Spinal cord (tissue), 10 donors: ENCODE data around the gene CD59. TPM values are rescaled to one million over a fixed set of nuclear protein-coding genes. Genes with fewer than 3 reads are reported as not detected.

Source experiments
- DNase-seq, 6 donors: peaks; one replicate each; pipeline versions ENCODE4 v3.0.0 to v3.0.0-alpha.2; 2013 to 2015; ENCODE audit warnings: low spot score in 6 of 6, low read depth in 4 of 6
- H3K27ac ChIP-seq: one replicate; pipeline ENCODE4 v1.5.1; 2013; ENCODE audit warnings: low read depth, low read length, control low read depth
- H3K27me3 ChIP-seq: one replicate; pipeline ENCODE4 v1.6.1; 2013; ENCODE audit warnings: low read length; ENCODE audit not compliant: control insufficient read depth, insufficient read depth
- H3K36me3 ChIP-seq: one replicate; pipeline ENCODE4 v1.6.1; 2013; ENCODE audit warnings: low read length; ENCODE audit not compliant: control insufficient read depth, insufficient read depth
- H3K4me1 ChIP-seq: one replicate; pipeline ENCODE4 v1.6.1; 2013; ENCODE audit warnings: low read length; ENCODE audit not compliant: control insufficient read depth, insufficient read depth
- H3K4me3 ChIP-seq: one replicate; pipeline ENCODE4 v1.5.1; 2013; ENCODE audit warnings: low read depth, low read length, control low read depth
- H3K9me3 ChIP-seq: one replicate; pipeline ENCODE4 v1.6.1; 2013; ENCODE audit warnings: low read length; ENCODE audit not compliant: control insufficient read depth, insufficient read depth
- WGBS: methylation state at CpG from one replicate; pipeline ENCODE4 v1.1.5; 2013; ENCODE audit warnings: missing lambda C conversion rate; ENCODE audit not compliant: insufficient coverage; 5-methylcytosine and 5-hydroxymethylcytosine counted together
- long read RNA-seq, 4 donors: transcript quantifications; one replicate each; lab custom pipeline, GENCODE V29; 2026
- polyA plus RNA-seq, 2 donors: library from polyadenylated mRNA; unstranded; fragments of 120-200 nt; gene quantifications; one replicate each; pipeline ENCODE4 v1.2.1, GENCODE V29; 2013; ENCODE audit not compliant: insufficient read length in 2 of 2
- total RNA-seq, 2 donors: library from RNA; depleted of rRNA in 1 of 2; stranded (reverse); fragments of 120-200 nt in 1 of 2; fragments of >200 nt in 1 of 2; gene quantifications; one replicate each; pipeline versions ENCODE4 v1.2.3 to v1.2.4, GENCODE V29; 2013 to 2014
- donor health status: healthy.

Gene CD59
- total RNA-seq = 100 to 1,000 TPM; 157 to 326 TPM
- 100 to 1,000 TPM; 123 to 161 TPM for polyA plus RNA-seq
- long read RNA-seq, donor 1, full-length matches to known transcripts = 60 of 66 reads
- long read RNA-seq, donor 1, partial matches to known transcripts = 6 of 66 reads
- long read RNA-seq, donor 1, other reads (novel, unspliced or antisense) = 0 of 66 reads
- long read RNA-seq, donor 2, full-length matches to known transcripts = 11 of 11 reads
- long read RNA-seq, donor 2, partial matches to known transcripts = 0 of 11 reads
- long read RNA-seq, donor 2, other reads (novel, unspliced or antisense) = 0 of 11 reads
- long read RNA-seq, donor 3, full-length matches to known transcripts = 24 of 24 reads
- long read RNA-seq, donor 3, partial matches to known transcripts = 0 of 24 reads
- long read RNA-seq, donor 3, other reads (novel, unspliced or antisense) = 0 of 24 reads
- long read RNA-seq, donor 4, full-length matches to known transcripts = 91 of 98 reads
- long read RNA-seq, donor 4, partial matches to known transcripts = 7 of 98 reads
- long read RNA-seq, donor 4, other reads (novel, unspliced or antisense) = 0 of 98 reads

DNA sequence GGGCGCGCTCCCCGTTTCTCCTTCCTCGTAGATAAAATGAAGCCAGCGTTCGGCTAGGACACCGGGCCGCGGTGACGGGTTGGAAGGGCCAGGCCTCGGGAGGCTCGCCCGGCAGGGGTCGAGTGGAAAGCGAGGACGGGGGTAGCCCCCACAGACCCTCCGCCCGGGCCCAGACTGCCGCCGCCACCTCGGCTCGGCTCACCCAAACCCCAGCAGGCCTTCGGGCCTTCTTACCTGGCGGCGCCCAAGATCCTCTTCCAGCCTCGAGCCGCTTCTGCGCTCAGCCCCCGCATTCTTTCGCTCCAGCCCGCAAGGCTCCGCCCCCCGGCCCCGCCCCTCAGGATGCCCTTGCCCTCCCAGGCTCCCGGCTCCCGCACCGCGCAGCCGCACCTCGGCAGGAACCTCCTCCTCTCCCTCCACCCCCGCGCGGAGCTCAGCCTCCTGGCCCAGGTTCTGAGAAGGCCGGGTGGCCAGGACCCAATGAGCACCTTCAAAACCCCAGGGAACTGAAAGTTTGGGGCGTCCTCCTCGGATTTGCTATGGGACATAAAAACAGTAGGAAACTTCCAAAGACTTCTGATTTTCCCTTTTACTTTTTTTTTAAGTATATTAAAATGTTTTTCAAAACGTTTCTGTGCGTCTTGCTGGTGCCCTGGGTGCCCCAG lies at the start of gene CD59:
Gene CD59, minus strand, starts transcription at position 276 of the 665 bp plus-strand sequence. CDS start 13,978 bp downstream, outside the sequence.
- peaks cover 29% of the 10 kb centered on the region for H3K4me1 ChIP-seq
- H3K9me3 ChIP-seq = no peaks in the 10 kb centered on the region
- H3K36me3 ChIP-seq = no peaks in the 10 kb centered on the region
- peak; percentile 65 to 97 (median 81) for DNase-seq
- H3K27me3 ChIP-seq = no peaks in the 10 kb centered on the region
- peak within 1 kb of the TSS; percentile 89 for H3K4me3 ChIP-seq
- WGBS = 0% methylated on average over 45 of the region's 48 CpGs
- peak within 1 kb of the TSS; percentile 85 for H3K27ac ChIP-seq

- Histone ChIP-seq H3K9me3 (no peaks in the 10 kb centered on the region), H3K4me1 (no peaks in the 10 kb centered on the region), H3K36me3 (no peaks in the 10 kb centered on the region), H3K4me3 (no peak overlapping the region), H3K27ac (no peak overlapping the region), H3K27me3 (no peaks in the 10 kb centered on the region)
- WGBS = no CpG with 5 or more reads among the region's 3 CpGs
- no peak for DNase-seq
Measured at GRCh38 chr11:33785609-33786008, 49.4 kb upstream of the CD59 start.

DNA sequence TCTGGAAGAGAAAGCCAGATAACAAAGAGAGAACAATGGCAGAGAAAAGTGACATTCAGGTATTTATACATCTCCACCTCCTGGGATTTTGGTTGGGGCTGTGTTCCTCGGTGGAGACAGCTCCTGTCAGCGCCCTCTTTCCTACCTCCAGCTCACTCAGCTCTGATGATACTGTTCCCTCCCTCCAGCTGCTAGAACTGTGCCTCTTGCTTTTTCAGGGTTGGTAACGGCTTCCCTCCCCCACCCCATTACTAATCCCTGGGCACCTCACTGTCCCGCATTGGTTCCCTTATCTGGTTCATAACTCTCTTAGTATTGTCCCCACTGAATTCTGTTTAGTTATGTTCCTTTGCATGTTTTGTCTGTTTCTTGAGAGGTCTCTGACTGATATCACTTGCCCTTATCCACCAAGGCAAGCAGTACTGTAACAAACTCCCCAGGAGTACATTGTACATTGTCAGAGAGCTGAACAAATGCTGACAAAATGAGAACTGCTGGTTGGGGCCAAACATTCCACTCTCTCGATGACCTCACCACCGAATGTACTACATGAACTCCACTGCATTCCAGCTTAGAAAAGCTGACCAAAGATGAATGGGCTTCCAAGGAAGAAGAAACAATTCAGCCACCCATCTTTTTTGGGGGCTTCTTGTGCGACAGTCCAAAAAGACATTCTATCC lies 43.8 kb upstream of the CD59 start:
- Histone ChIP-seq H3K27ac (no peak overlapping the region), H3K4me3 (no peak overlapping the region), H3K4me1 (peaks cover 11% of the 10 kb centered on the region), H3K27me3 (peaks cover 13% of the 10 kb centered on the region), H3K36me3 (no peaks in the 10 kb centered on the region), H3K9me3 (no peaks in the 10 kb centered on the region)
- DNase-seq = peak in 1 of 6 donors; percentile 29
- WGBS = 58% methylated on average over 4 of the region's 7 CpGs

DNA sequence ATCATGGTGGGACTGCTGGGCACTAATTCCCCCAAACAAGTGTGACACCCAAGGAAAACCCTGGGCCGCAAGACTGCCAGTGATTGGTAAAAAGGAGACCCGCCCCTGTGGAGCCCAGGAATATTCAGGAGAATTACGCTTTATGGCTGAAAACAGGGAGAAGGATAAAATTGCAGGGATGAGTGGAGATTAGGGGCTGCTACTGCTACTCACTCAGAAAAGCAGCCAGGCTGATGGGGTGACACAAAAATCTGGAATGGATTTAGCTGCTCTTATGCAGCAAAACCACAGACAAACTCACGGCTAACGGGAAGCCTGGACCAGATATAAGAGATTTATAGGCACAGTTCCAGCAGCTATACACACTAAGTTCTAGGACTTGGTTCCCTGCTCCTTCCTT lies 42.5 kb upstream of the CD59 start:
- Histone ChIP-seq H3K27ac (no peak overlapping the region), H3K27me3 (peaks cover 13% of the 10 kb centered on the region), H3K36me3 (no peaks in the 10 kb centered on the region), H3K4me1 (peaks cover 17% of the 10 kb centered on the region), H3K9me3 (no peaks in the 10 kb centered on the region), H3K4me3 (no peak overlapping the region)
- 14% methylated on average over 3 of the region's 5 CpGs for WGBS
- peak in 5 of 6 donors; percentile 39 to 92 (median 64) for DNase-seq

- no peak overlapping the region for H3K4me3 ChIP-seq
- H3K27me3 ChIP-seq = peaks cover 13% of the 10 kb centered on the region
- peaks cover 21% of the 10 kb centered on the region for H3K4me1 ChIP-seq
- WGBS = 47% methylated on average over 3 of the region's 9 CpGs
- H3K36me3 ChIP-seq = no peaks in the 10 kb centered on the region
- peak in 1 of 6 donors; percentile 16 for DNase-seq
- H3K27ac ChIP-seq = no peak overlapping the region
- H3K9me3 ChIP-seq = no peaks in the 10 kb centered on the region
Measured at GRCh38 chr11:33777906-33778305, 41.7 kb upstream of the CD59 start.

- Histone ChIP-seq H3K27ac (no peak overlapping the region), H3K4me3 (no peak overlapping the region), H3K27me3 (peaks cover 13% of the 10 kb centered on the region), H3K9me3 (no peaks in the 10 kb centered on the region), H3K36me3 (no peaks in the 10 kb centered on the region), H3K4me1 (peaks cover 21% of the 10 kb centered on the region)
- no peak for DNase-seq
- no CpG with 5 or more reads among the region's 1 CpG for WGBS
Measured at GRCh38 chr11:33775832-33776470, 39.7 kb upstream of the CD59 start.

DNA sequence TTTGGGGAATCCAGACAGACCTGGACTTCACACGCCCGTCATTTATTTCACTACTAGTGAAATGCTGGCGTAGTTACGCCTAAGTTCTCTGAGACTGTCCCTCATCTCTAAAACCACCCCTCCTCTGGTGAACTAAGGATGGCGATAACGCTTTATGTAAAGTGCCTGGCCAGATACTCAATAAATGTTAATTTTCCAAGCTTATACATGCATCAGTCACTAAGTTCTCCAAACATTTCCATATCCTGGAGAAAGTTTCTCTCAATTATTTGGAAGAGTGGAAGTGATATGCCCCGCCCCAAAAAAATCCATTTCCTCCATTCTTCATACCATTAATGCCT lies 39.2 kb upstream of the CD59 start:
- H3K27ac ChIP-seq = no peak overlapping the region
- WGBS = 85% methylated on average over 4 of the region's 7 CpGs
- peak overlapping the region; percentile 89 for H3K4me3 ChIP-seq

DNA sequence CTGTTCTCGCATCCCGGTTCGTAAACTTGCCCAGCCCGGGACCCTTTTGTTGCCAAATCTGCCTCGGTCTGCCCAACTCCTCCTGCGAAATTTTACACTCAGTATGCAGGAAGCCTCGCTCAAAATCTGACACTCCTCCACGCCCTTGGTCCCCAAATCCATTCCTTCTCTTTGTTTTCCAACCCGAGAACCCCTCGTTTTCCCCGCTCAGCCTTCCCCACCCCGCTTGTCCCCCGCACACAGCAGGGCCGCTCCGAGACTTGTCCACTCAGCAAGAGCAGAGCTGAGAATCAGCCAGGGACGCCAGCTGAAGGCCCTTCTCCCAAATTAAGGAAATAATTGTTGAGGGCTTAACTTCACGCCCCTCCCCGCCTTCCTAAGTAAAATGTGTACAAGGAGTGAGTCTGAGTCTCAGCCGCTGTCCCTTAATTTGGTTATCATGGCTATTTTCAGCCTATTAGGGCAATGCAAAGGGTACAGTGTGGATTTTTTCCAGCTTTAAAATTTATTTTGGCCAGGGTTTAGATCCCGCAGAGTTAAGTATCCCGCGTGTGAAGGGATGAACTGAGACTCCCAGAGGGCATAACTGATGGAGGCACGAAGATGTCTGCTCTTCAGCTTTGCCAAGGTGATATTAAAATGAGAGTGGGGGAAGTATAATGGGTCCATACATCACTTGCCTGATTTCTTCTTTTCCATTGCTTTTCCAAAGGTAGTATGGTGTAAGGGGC lies 38.7 kb upstream of the CD59 start:
- Histone ChIP-seq H3K27me3 (peaks cover 13% of the 10 kb centered on the region), H3K4me1 (peaks cover 21% of the 10 kb centered on the region), H3K9me3 (no peaks in the 10 kb centered on the region), H3K36me3 (no peaks in the 10 kb centered on the region), H3K4me3 (peak overlapping the region; percentile 89), H3K27ac (peak overlapping the region; percentile 80)
- WGBS = 5% methylated on average over 18 of the region's 23 CpGs
- peak in 1 of 6 donors; percentile 53 for DNase-seq

More for the DNA sequence above, 39.2 kb upstream of the CD59 start:
- Histone ChIP-seq H3K36me3 (no peaks in the 10 kb centered on the region), H3K27me3 (peaks cover 13% of the 10 kb centered on the region), H3K4me1 (peaks cover 21% of the 10 kb centered on the region), H3K9me3 (no peaks in the 10 kb centered on the region)
- DNase-seq = no peak
